Measurements from ENCODE around the gene SNRPD1. TPM values are rescaled to one million over a fixed set of nuclear protein-coding genes. Genes with fewer than 3 reads are reported as not detected.

Gene SNRPD1
- total and polyA plus RNA-seq, 9 of the 15 experiments (the other 6 are each of a cell fraction or from before 2014, with no cell fraction given), result 186 to 1,063 (median 313) TPM

- TF ChIP-seq VEZF1 (CRISPR knock-in tag; IDR thresholded peaks at IDR 0.05) (peak; percentile 72), RUNX1 (IDR thresholded peaks at IDR 0.05; ENCODE audit: low read depth) (no peak), MAZ (CRISPR knock-in tag; conservative IDR thresholded peaks at IDR 0.05 in 1 of 2, IDR thresholded peaks at IDR 0.05 in 1 of 2) (peak; percentile 82 to 87), CXXC5 (CRISPR knock-in tag; IDR thresholded peaks at IDR 0.05) (peak; percentile 93), ARHGAP35 (IDR thresholded peaks at IDR 0.05; ENCODE audit: partially characterized antibody) (no peak), MTF1 (CRISPR knock-in tag; IDR thresholded peaks at IDR 0.05; ENCODE audit: borderline replicate concordance) (no peak), NCOR1 (IDR thresholded peaks at IDR 0.05) (peak; percentile 24), ZNF449 (CRISPR knock-in tag; IDR thresholded peaks at IDR 0.05) (no peak), BCOR (IDR thresholded peaks at IDR 0.05) (peak; percentile 45), ZNF324 (CRISPR knock-in tag; IDR thresholded peaks at IDR 0.05) (no peak), MECOM (CRISPR knock-in tag; IDR thresholded peaks at IDR 0.05) (no peak)
- TF ChIP-seq, protein P1, sequence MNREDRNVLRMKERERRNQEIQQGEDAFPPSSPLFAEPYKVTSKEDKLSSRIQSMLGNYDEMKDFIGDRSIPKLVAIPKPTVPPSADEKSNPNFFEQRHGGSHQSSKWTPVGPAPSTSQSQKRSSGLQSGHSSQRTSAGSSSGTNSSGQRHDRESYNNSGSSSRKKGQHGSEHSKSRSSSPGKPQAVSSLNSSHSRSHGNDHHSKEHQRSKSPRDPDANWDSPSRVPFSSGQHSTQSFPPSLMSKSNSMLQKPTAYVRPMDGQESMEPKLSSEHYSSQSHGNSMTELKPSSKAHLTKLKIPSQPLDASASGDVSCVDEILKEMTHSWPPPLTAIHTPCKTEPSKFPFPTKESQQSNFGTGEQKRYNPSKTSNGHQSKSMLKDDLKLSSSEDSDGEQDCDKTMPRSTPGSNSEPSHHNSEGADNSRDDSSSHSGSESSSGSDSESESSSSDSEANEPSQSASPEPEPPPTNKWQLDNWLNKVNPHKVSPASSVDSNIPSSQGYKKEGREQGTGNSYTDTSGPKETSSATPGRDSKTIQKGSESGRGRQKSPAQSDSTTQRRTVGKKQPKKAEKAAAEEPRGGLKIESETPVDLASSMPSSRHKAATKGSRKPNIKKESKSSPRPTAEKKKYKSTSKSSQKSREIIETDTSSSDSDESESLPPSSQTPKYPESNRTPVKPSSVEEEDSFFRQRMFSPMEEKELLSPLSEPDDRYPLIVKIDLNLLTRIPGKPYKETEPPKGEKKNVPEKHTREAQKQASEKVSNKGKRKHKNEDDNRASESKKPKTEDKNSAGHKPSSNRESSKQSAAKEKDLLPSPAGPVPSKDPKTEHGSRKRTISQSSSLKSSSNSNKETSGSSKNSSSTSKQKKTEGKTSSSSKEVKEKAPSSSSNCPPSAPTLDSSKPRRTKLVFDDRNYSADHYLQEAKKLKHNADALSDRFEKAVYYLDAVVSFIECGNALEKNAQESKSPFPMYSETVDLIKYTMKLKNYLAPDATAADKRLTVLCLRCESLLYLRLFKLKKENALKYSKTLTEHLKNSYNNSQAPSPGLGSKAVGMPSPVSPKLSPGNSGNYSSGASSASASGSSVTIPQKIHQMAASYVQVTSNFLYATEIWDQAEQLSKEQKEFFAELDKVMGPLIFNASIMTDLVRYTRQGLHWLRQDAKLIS (CRISPR knock-in tag; IDR thresholded peaks at IDR 0.05), result 0 out of 2 replicates have a peak, but pooled peaks have one; percentile 46
- TF ChIP-seq, protein P2, sequence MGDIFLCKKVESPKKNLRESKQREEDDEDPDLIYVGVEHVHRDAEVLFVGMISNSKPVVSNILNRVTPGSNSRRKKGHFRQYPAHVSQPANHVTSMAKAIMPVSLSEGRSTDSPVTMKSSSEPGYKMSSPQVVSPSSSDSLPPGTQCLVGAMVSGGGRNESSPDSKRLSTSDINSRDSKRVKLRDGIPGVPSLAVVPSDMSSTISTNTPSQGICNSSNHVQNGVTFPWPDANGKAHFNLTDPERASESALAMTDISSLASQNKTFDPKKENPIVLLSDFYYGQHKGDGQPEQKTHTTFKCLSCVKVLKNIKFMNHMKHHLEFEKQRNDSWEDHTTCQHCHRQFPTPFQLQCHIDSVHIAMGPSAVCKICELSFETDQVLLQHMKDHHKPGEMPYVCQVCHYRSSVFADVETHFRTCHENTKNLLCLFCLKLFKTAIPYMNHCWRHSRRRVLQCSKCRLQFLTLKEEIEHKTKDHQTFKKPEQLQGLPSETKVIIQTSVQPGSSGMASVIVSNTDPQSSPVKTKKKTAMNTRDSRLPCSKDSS (IDR thresholded peaks at IDR 0.05; ENCODE audit: low read depth, partially characterized antibody), result no peak
- TF ChIP-seq, protein P3, sequence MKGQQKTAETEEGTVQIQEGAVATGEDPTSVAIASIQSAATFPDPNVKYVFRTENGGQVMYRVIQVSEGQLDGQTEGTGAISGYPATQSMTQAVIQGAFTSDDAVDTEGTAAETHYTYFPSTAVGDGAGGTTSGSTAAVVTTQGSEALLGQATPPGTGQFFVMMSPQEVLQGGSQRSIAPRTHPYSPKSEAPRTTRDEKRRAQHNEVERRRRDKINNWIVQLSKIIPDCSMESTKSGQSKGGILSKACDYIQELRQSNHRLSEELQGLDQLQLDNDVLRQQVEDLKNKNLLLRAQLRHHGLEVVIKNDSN (CRISPR knock-in tag; IDR thresholded peaks at IDR 0.05), result no peak
- TF ChIP-seq, protein P4, sequence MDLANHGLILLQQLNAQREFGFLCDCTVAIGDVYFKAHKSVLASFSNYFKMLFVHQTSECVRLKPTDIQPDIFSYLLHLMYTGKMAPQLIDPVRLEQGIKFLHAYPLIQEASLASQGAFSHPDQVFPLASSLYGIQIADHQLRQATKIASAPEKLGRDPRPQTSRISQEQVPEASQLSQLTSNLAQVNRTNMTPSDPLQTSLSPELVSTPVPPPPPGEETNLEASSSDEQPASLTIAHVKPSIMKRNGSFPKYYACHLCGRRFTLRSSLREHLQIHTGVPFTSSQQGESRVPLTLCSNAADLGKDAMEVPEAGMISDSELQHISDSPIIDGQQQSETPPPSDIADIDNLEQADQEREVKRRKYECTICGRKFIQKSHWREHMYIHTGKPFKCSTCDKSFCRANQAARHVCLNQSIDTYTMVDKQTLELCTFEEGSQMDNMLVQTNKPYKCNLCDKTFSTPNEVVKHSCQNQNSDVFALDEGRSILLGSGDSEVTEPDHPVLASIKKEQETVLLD (IDR thresholded peaks at IDR 0.05), result peak; percentile 62; the same call in 1 of the 2 replicates
These were observed at the start of gene SNRPD1 (continued) for GRCh38 chr18:21612125-21613039.

Measured in K562 (cell line).